CD14-positive monocyte (primary cell): Measurements from ENCODE around the gene MYH16. TPM values are rescaled to one million over a fixed set of nuclear protein-coding genes. Genes with fewer than 3 reads are reported as not detected.

Source experiments
- DNase-seq, 3 donors: peaks; one replicate each; pipeline ENCODE4 v3.0.0-alpha.2; 2011 to 2022
- H2AFZ ChIP-seq: 2 replicates; pipeline ENCODE4 v1.6.0; 2012; ENCODE audit warnings: mild to moderate bottlenecking, low read depth, low read length, inconsistent platforms; ENCODE audit not compliant: insufficient read depth, poor library complexity, severe bottlenecking
- H3K27ac ChIP-seq, 2 donors: 1 replicate in 1 of 2; 2 replicates in 1 of 2; pipeline ENCODE4 v1.5.1; 2012 to 2013; ENCODE audit warnings: low read length in 2 of 2, control low read depth in 1 of 2, inconsistent platforms in 1 of 2, low read depth in 1 of 2, mild to moderate bottlenecking in 1 of 2
- H3K27me3 ChIP-seq, 2 donors: one replicate each; pipeline versions ENCODE4 v1.6.0 to v1.6.1; 2011 to 2013; ENCODE audit warnings: low read length in 2 of 2; ENCODE audit not compliant: control insufficient read depth in 2 of 2, insufficient read depth in 2 of 2
- H3K36me3 ChIP-seq, 2 donors: replicated peaks in 1 of 2; 1 replicate in 1 of 2; 2 replicates in 1 of 2; pipeline versions ENCODE4 v1.5.1 to v1.6.1; 2012 to 2013; ENCODE audit warnings: low read length in 2 of 2, control low read depth in 1 of 2, inconsistent platforms in 1 of 2, mild to moderate bottlenecking in 1 of 2; ENCODE audit not compliant: insufficient read depth in 2 of 2, control insufficient read depth in 1 of 2
- H3K4me1 ChIP-seq, 2 donors: 1 replicate in 1 of 2; 2 replicates in 1 of 2; pipeline versions ENCODE4 v1.5.1 to v1.6.1; 2012 to 2013; ENCODE audit warnings: low read length in 2 of 2, control low read depth in 1 of 2, inconsistent platforms in 1 of 2, mild to moderate bottlenecking in 1 of 2, moderate library complexity in 1 of 2; ENCODE audit not compliant: insufficient read depth in 2 of 2, control insufficient read depth in 1 of 2
- H3K4me2 ChIP-seq: replicated peaks from 2 replicates; pipeline ENCODE3; 2012; ENCODE audit warnings: low read length, moderate library complexity, mild to moderate bottlenecking; ENCODE audit not compliant: poor library complexity, severe bottlenecking; ENCODE audit errors: extremely low read depth
- H3K4me3 ChIP-seq, 3 experiments: fragments of 200-600 bp in 1 of 3; sonication (generic) in 1 of 3; replicated peaks in 1 of 3; 1 replicate in 2 of 3; 2 replicates in 1 of 3; pipeline ENCODE4 v1.5.1; 2011 to 2013; ENCODE audit warnings: low read length in 3 of 3, mild to moderate bottlenecking in 3 of 3, control low read depth in 2 of 3, low read depth in 2 of 3, inconsistent platforms in 1 of 3, moderate library complexity in 1 of 3
- H3K79me2 ChIP-seq: 2 replicates; pipeline ENCODE4 v1.6.0; 2012; ENCODE audit warnings: mild to moderate bottlenecking, control low read depth, inconsistent platforms, low read length, moderate library complexity; ENCODE audit not compliant: insufficient read depth
- H3K9ac ChIP-seq: 2 replicates; pipeline ENCODE4 v1.6.0; 2017; ENCODE audit warnings: low read length, mild to moderate bottlenecking; ENCODE audit not compliant: insufficient read depth, poor library complexity, severe bottlenecking
- H3K9me3 ChIP-seq, 2 donors: replicated peaks in 1 of 2; 1 replicate in 1 of 2; 2 replicates in 1 of 2; pipeline versions ENCODE4 v1.5.1 to v1.6.1; 2012 to 2013; ENCODE audit warnings: low read length in 2 of 2, control low read depth in 1 of 2; ENCODE audit not compliant: control insufficient read depth in 1 of 2, insufficient read depth in 1 of 2
- H4K20me1 ChIP-seq: 2 replicates; pipeline ENCODE4 v1.6.0; 2012; ENCODE audit warnings: mild to moderate bottlenecking, low read length, control low read depth, moderate library complexity; ENCODE audit not compliant: insufficient read depth
- H3K27ac Mint-ChIP-seq, 7 donors: one replicate each; pipeline ENCODE4 v1.8.0; 2020; ENCODE audit warnings: mild to moderate bottlenecking in 7 of 7, mixed read lengths in 7 of 7, moderate library complexity in 6 of 7, inconsistent platforms in 2 of 7
- H3K27me3 Mint-ChIP-seq, 3 donors: one replicate each; pipeline ENCODE4 v1.8.0; 2021 to 2022; ENCODE audit warnings: low read depth in 3 of 3, mild to moderate bottlenecking in 3 of 3, mixed read lengths in 3 of 3, moderate library complexity in 3 of 3, inconsistent platforms in 1 of 3
- H3K36me3 Mint-ChIP-seq, 2 donors: one replicate each; pipeline ENCODE4 v1.8.0; 2020; ENCODE audit warnings: mixed read lengths in 2 of 2, inconsistent platforms in 1 of 2, mild to moderate bottlenecking in 1 of 2
- H3K4me1 Mint-ChIP-seq: one replicate; pipeline ENCODE4 v1.8.0; 2020; ENCODE audit warnings: mild to moderate bottlenecking, mixed read lengths
- H3K4me3 Mint-ChIP-seq, 2 donors: one replicate each; pipeline ENCODE4 v1.8.0; 2020; ENCODE audit warnings: mild to moderate bottlenecking in 2 of 2, mixed read lengths in 2 of 2, moderate library complexity in 1 of 2
- H3K9me3 Mint-ChIP-seq, 7 donors: one replicate each; pipeline ENCODE4 v1.8.0; 2020 to 2022; ENCODE audit warnings: mixed read lengths in 7 of 7, mild to moderate bottlenecking in 6 of 7, moderate library complexity in 6 of 7, inconsistent platforms in 2 of 7
- CTCF ChIP-seq: fragments of 200-600 bp; IDR thresholded peaks from one replicate; pipeline ENCODE4 v1.8.0; 2022; ENCODE audit warnings: antibody characterized with exemption, mild to moderate bottlenecking
- WGBS: methylation state at CpG from one replicate; pipeline ENCODE4 v1.1.5; 2013; ENCODE audit warnings: missing lambda C conversion rate; ENCODE audit not compliant: insufficient coverage; 5-methylcytosine and 5-hydroxymethylcytosine counted together
- intact Hi-C, 2 donors: fragments of 100-400 bp; cut with micrococcal nuclease; formaldehyde crosslinking; loops; one replicate each; pipeline versions ENCODE4 v1.15.0 to v1.15.1; 2023
- polyA plus RNA-seq, 3 donors: library from polyadenylated mRNA; depleted of rRNA in 1 of 3; unstranded in 2 of 3; stranded (reverse) in 1 of 3; fragments of 300-500 nt in 2 of 3; fragments of >200 nt in 1 of 3; fragmentation: Illumina TruSeq in 2 of 3; gene quantifications; 1 replicate in 2 of 3; 2 replicates in 1 of 3; pipeline ENCODE4 v1.2.3, GENCODE V29; 2012 to 2021

Gene MYH16
- polyA plus RNA-seq, 3 donors: not detected

GRCh38 chr7:99224899-99225265, 47.8 kb upstream of the MYH16 start:
- no peaks in the 10 kb centered on the region for H3K27me3 ChIP-seq
- DNase-seq: no peak
- peaks cover 14% of the 10 kb centered on the region for H3K4me1 Mint-ChIP-seq
- H3K4me3 ChIP-seq: no peak overlapping the region
- H3K9ac ChIP-seq: no peak overlapping the region
- no peak overlapping the region for H3K27ac ChIP-seq
- H3K4me3 Mint-ChIP-seq: no peak overlapping the region
- intact Hi-C loops: no loop called here
- no peaks in the 10 kb centered on the region for H3K79me2 ChIP-seq
- peaks cover 0 to 3% of the 10 kb centered on the region in 2 donors for H3K4me1 ChIP-seq
- no CpG with 5 or more reads among the region's 2 CpGs for WGBS
- H3K36me3 Mint-ChIP-seq: no peaks in the 10 kb centered on the region
- no peaks in the 10 kb centered on the region for H3K9me3 ChIP-seq
- H3K27me3 Mint-ChIP-seq: peaks cover 0 to 9% (median 2%) of the 10 kb centered on the region in 3 donors
- H3K9me3 Mint-ChIP-seq: peaks cover 0 to 9% (median 4%) of the 10 kb centered on the region in 7 donors
- peak overlapping the region in 3 of 7 donors; percentile 7 to 63 (median 25) for H3K27ac Mint-ChIP-seq
- TF ChIP-seq CTCF: no peak
- no peak overlapping the region for H2AFZ ChIP-seq
- H3K4me2 ChIP-seq: no peak overlapping the region
- no peaks in the 10 kb centered on the region for H3K36me3 ChIP-seq
- H4K20me1 ChIP-seq: no peaks in the 10 kb centered on the region

GRCh38 chr7:99229234-99229633, 43.4 kb upstream of the MYH16 start:
- WGBS: no CpG with 5 or more reads among the region's 4 CpGs
- H3K4me1 Mint-ChIP-seq: peaks cover 8% of the 10 kb centered on the region
- no peaks in the 10 kb centered on the region for H3K36me3 Mint-ChIP-seq
- Histone ChIP-seq H3K4me3 (no peak overlapping the region), H3K9me3 (no peaks in the 10 kb centered on the region), H3K4me1 (peaks cover 0 to 3% of the 10 kb centered on the region in 2 donors), H2AFZ (no peak overlapping the region), H3K36me3 (no peaks in the 10 kb centered on the region), H3K27me3 (no peaks in the 10 kb centered on the region), H3K4me2 (no peak overlapping the region), H3K9ac (no peak overlapping the region), H3K79me2 (no peaks in the 10 kb centered on the region), H3K27ac (no peak overlapping the region), H4K20me1 (no peaks in the 10 kb centered on the region)
- DNase-seq: no peak
- no peak overlapping the region for H3K4me3 Mint-ChIP-seq
- peaks cover 0 to 5% (median 2%) of the 10 kb centered on the region in 3 donors for H3K27me3 Mint-ChIP-seq
- no peak overlapping the region for H3K27ac Mint-ChIP-seq
- intact Hi-C loops: no loop called here
- TF ChIP-seq CTCF: no peak
- H3K9me3 Mint-ChIP-seq: no peaks in the 10 kb centered on the region
